Stimulated activated effector memory CD8-positive, alpha-beta T cell treated with anti-CD3 and anti-CD28 coated beads, Interleukin-12 subunit alpha, Interleukin-12 subunit beta, amount 100 ng/mL, for 72 hours (primary cell): ENCODE results near the gene SCAF4.
A peak's percentile ranks its signal among the peaks of the same experiment; 100 is the strongest.
"Not testable (repeated sequence)": the region's sequence is repeated elsewhere in the genome, so short reads cannot be mapped to it uniquely, and the experiment has no call there.

Experiments used
- ATAC-seq: fragments of 150-1000 bp; cut with Tn5 transposase; 2 replicates; pipeline ENCODE4 v1.10.0; 2021
- DNase-seq, 2 donors: peaks; one replicate each; pipeline ENCODE4 v3.0.0; 2021 to 2022; ENCODE audit warnings: low spot score in 2 of 2
- H3K27ac Mint-ChIP-seq: one replicate; pipeline ENCODE4 v1.8.0; 2022; ENCODE audit warnings: mild to moderate bottlenecking, mixed read lengths
- H3K36me3 Mint-ChIP-seq: one replicate; pipeline ENCODE4 v1.8.0; 2022; ENCODE audit warnings: mild to moderate bottlenecking, mixed read lengths
- H3K4me1 Mint-ChIP-seq: one replicate; pipeline ENCODE4 v1.8.0; 2022; ENCODE audit warnings: mixed read lengths
- H3K4me3 Mint-ChIP-seq: one replicate; pipeline ENCODE4 v1.8.0; 2022; ENCODE audit warnings: mild to moderate bottlenecking, mixed read lengths
- H3K9me3 Mint-ChIP-seq: one replicate; pipeline ENCODE4 v1.8.0; 2022; ENCODE audit warnings: mixed read lengths

The SCAF4 gene

DNA sequence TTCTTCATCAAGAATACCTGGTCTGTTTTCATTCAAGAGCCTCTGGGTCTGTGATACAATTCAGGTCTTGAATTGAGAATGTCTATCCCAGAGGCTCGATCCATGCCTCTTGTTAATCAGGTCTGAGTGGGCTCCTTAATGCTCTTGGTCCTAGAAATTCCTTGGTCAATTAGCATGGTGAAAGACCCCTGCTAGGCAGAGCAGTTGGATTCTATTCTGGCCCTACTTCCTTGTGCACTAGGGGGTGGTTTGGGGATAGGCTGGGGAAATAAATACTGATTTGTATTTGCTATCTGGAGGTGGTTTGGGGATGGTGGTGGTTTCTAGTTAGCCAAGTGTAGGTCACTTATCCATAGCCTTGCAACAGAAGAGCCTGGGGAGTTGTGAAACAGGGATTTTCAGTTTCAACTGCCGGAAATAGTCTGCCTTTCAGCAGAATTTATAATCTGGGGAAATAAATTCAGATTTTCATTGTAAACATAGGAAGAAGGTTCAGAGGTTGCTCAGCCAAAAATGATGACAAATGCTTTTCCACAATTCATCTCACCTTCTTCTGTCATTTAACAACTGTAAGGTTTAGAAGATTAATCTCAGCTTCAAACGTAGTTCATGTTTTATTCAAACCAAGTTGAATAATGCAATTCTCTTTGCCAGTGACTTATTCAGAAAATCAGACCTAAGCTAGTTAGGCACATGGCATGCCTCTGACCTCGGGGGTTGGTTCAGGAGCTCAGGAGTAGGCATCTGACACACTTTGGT is 22.2 kb upstream of the SCAF4 start:
- no peaks in the 10 kb centered on the region for H3K9me3 Mint-ChIP-seq
- H3K4me1 Mint-ChIP-seq: no peaks in the 10 kb centered on the region
- DNase-seq (no peak), ATAC-seq (no peak)
- H3K4me3 Mint-ChIP-seq: no peak overlapping the region
- no peak overlapping the region for H3K27ac Mint-ChIP-seq
- no peaks in the 10 kb centered on the region for H3K36me3 Mint-ChIP-seq

GRCh38 chr21:31752967-31753366 is 21.0 kb upstream of the SCAF4 start:
- no peaks in the 10 kb centered on the region for H3K9me3 Mint-ChIP-seq
- no peaks in the 10 kb centered on the region for H3K36me3 Mint-ChIP-seq
- H3K4me3 Mint-ChIP-seq: no peak overlapping the region
- H3K27ac Mint-ChIP-seq: no peak overlapping the region
- H3K4me1 Mint-ChIP-seq: no peaks in the 10 kb centered on the region
- DNase-seq: no peak
- ATAC-seq: no peak

DNA sequence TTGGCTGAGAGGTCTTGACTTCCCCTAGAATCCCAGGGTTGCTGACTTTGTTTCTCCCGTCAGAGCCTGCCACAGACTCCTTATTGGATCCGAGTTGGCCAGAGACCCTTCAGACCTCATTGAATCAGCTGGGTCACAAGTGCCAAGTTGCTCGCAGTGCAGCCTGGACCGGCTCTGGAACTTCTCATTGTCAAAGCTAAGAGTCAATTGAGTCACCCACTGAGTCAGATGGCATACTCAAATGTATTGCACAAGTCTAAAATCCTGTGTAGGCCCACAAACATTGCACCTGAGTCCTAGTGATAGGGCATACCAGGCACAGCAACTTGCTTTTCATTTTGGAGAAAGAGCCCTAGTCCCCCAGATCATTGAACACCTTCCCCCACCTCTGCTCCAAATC is 20.4 kb upstream of the SCAF4 start:
- no peaks in the 10 kb centered on the region for H3K9me3 Mint-ChIP-seq
- no peak overlapping the region for H3K4me3 Mint-ChIP-seq
- DNase-seq: no peak
- peak; percentile 40 for ATAC-seq
- H3K27ac Mint-ChIP-seq: no peak overlapping the region
- H3K36me3 Mint-ChIP-seq: no peaks in the 10 kb centered on the region
- H3K4me1 Mint-ChIP-seq: no peaks in the 10 kb centered on the region

GRCh38 chr21:31750843-31751242 is 18.9 kb upstream of the SCAF4 start:
- H3K27ac Mint-ChIP-seq: no peak overlapping the region
- DNase-seq: no peak

DNA sequence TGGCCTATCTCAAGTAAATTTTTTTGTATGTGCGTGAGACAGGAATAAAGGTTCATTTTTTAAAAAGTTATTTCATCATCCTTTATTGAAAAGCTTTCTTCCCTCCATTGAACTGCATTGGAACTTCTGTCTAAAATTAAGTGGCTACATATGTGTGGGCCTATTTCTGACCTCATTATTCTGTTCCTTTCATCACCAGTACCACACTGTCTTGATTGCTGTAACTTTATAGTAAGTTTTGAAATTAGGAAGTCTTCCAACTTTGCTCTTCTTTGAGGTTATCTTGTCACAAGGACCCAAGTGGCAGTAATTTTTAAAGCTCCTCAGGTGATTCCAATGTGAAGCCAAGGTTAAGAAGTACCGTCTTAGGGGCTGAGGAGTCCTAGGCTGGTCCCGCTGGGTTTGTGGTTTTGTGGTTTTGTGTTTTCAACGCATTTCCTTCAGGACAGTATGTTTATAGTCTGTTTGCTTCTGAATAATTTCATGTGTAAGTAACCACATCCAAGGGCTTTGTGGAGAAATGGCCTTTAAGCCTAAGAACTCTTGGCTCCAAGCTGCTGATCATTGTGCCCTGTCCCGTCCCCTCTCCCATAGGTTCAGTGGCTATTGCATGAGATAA is 12.4 kb upstream of the SCAF4 start:
- DNase-seq: no peak
- H3K4me3 Mint-ChIP-seq: no peak overlapping the region
- H3K27ac Mint-ChIP-seq: no peak overlapping the region

More at GRCh38 chr21:31750843-31751242, 18.9 kb upstream of the SCAF4 start:
- no peak for ATAC-seq
- no peaks in the 10 kb centered on the region for H3K36me3 Mint-ChIP-seq
- H3K4me1 Mint-ChIP-seq: no peaks in the 10 kb centered on the region
- peaks cover 6% of the 10 kb centered on the region for H3K9me3 Mint-ChIP-seq
- H3K4me3 Mint-ChIP-seq: no peak overlapping the region

DNA sequence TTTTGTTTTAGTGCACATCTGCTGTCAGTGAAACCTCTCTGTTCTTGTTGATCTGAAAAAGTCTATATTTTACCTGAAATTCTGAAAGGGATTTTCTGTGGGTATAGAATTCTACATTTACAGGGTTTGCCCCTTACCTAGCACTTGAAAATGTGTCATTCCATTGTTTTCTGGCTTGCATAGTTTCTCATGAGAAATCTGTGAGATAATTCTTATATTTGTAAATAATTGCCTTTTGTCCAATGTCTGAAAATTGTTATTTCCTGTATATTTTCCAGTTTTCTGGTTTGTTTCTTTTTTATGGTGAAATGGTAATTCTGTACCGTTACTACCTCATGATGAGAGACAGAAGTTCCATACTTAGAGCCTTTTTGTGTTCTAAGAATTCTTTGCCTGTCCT is 11.8 kb upstream of the SCAF4 start:
- peaks cover 6% of the 10 kb centered on the region for H3K9me3 Mint-ChIP-seq
- H3K4me3 Mint-ChIP-seq: no peak overlapping the region
- no peak overlapping the region for H3K27ac Mint-ChIP-seq
- ATAC-seq (no peak), DNase-seq (no peak)
- no peaks in the 10 kb centered on the region for H3K36me3 Mint-ChIP-seq
- no peaks in the 10 kb centered on the region for H3K4me1 Mint-ChIP-seq

More for the DNA sequence above, 12.4 kb upstream of the SCAF4 start:
- no peaks in the 10 kb centered on the region for H3K4me1 Mint-ChIP-seq
- no peak for ATAC-seq
- peaks cover 6% of the 10 kb centered on the region for H3K9me3 Mint-ChIP-seq
- no peaks in the 10 kb centered on the region for H3K36me3 Mint-ChIP-seq

- peaks cover 3% of the 10 kb centered on the region for H3K9me3 Mint-ChIP-seq
- ATAC-seq (no peak), DNase-seq (no peak)
- no peaks in the 10 kb centered on the region for H3K4me1 Mint-ChIP-seq
- H3K27ac Mint-ChIP-seq: no peak overlapping the region
- H3K36me3 Mint-ChIP-seq: no peaks in the 10 kb centered on the region
- no peak overlapping the region for H3K4me3 Mint-ChIP-seq
Measured at GRCh38 chr21:31741116-31741515, 9.2 kb upstream of the SCAF4 start.

- not testable (repeated sequence) for ATAC-seq, H3K9me3 Mint-ChIP-seq, H3K4me3 Mint-ChIP-seq, DNase-seq, H3K27ac Mint-ChIP-seq, H3K4me1 Mint-ChIP-seq, H3K36me3 Mint-ChIP-seq
Measured at GRCh38 chr21:31737586-31738397, 5.9 kb upstream of the SCAF4 start.

- Mint-ChIP-seq H3K4me3 (no peak overlapping the region), H3K4me1 (peaks cover 10% of the 10 kb centered on the region), H3K27ac (no peak overlapping the region), H3K9me3 (no peaks in the 10 kb centered on the region), H3K36me3 (no peaks in the 10 kb centered on the region)
- no peak for ATAC-seq
- no peak for DNase-seq
Measured at GRCh38 chr21:31735511-31735992, 3.6 kb upstream of the SCAF4 start.

DNA sequence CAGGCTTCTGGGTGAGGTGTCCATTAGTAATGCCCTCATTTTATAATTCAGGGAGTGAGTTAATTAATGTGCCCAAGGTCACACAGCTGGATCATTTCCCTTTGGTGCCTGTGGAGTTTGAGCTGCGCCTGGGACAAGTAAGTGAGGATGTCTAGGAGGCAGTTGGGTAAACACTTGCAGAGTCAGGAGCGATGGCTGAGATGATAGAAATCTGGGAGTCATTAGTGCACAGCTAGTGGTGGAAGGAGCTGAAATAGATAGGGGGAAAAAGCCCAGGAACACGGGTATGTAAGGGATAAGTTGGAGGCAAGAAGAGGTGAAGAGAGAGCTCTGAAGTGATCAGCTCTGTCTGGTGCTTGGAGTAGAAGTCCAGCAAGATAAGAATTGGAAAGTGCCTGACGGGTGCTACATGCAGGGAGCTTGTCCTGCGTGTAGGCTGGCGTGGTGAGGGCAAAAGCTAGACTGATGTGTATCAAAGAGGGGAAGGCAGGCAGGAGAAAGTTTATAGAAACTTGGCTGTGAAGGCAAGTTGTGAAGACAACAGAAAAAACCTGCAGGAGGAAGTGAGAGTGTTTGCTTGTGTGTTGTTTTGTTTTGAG is 1.7 kb upstream of the SCAF4 start:
- ATAC-seq: no peak
- DNase-seq: no peak
- peaks cover 10% of the 10 kb centered on the region for H3K4me1 Mint-ChIP-seq
- H3K27ac Mint-ChIP-seq: no peak overlapping the region
- H3K4me3 Mint-ChIP-seq: no peak overlapping the region
- H3K36me3 Mint-ChIP-seq: no peaks in the 10 kb centered on the region
- no peaks in the 10 kb centered on the region for H3K9me3 Mint-ChIP-seq

GRCh38 chr21:31732597-31733550 is 956 bp upstream of the SCAF4 start:
- ATAC-seq (peak; percentile 40), DNase-seq (peak; percentile 3 to 62)
- no peaks in the 10 kb centered on the region for H3K9me3 Mint-ChIP-seq

DNA sequence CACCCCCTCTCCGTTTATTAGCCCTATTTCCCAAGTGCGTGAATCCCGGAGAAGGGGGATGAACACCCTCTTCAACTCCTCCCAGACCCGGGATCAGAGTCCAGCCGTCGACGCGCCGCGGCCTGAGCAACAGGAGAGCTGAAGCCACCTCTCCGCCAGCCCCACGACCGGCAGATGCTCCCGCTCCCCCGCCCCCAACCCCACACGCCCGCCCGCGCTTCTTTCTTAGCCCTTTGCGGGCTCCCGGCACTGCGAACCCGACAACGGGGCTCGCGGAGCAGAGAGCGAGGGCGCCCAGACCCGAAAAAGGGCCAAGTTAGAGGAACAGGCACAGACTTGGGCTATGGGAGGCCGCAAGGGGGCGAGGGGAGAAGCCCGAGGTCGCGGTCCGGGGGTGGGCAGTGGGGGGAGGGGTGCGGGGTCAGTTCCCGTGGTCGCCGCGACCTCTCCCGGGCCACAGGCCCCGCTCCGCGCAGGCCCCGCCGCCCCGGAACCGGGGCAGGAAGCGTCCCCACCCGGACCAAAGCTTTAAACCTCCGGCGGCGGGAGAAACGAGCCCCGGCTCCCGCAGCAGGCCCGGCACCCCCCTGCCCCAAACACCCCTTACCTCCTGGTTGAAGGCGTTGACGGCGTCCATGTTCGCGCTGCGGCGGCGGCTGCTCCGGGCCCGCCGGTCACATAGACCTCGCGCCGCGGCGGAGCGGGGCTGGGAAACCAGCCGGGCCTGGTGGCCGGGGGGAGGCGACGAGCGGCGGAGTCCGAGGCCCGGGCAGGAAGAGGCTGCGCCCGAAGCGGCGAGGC is 662 bp downstream of the SCAF4 start:
- H3K9me3 Mint-ChIP-seq: no peaks in the 10 kb centered on the region
- peak in 1 of 2 donors; percentile 72 for DNase-seq
- peak; percentile 54 for ATAC-seq
- no peaks in the 10 kb centered on the region for H3K36me3 Mint-ChIP-seq
- H3K4me1 Mint-ChIP-seq: peaks cover 10% of the 10 kb centered on the region
- H3K4me3 Mint-ChIP-seq: no peak overlapping the region
- no peak overlapping the region for H3K27ac Mint-ChIP-seq

More at GRCh38 chr21:31732597-31733550, 956 bp upstream of the SCAF4 start:
- Mint-ChIP-seq H3K4me1 (peaks cover 10% of the 10 kb centered on the region), H3K36me3 (no peaks in the 10 kb centered on the region), H3K4me3 (no peak overlapping the region), H3K27ac (no peak overlapping the region)

- Mint-ChIP-seq H3K27ac (no peak overlapping the region), H3K9me3 (no peaks in the 10 kb centered on the region), H3K4me3 (no peak overlapping the region), H3K4me1 (peaks cover 10% of the 10 kb centered on the region), H3K36me3 (no peaks in the 10 kb centered on the region)
- DNase-seq (peak in 1 of 2 donors; percentile 53), ATAC-seq (no peak)
Measured at GRCh38 chr21:31730712-31731055, 1.2 kb downstream of the SCAF4 start.
